GM12891 (cell line): ENCODE data around the gene SPON1.

ENCODE experiments used
- POLR2A ChIP-seq: IDR thresholded peaks from 2 replicates; pipeline ENCODE4 v1.6.1; 2011; ENCODE audit warnings: low read depth, low read length, control low read depth
- TAF1 ChIP-seq: IDR thresholded peaks from 2 replicates; pipeline ENCODE4 v1.6.1; 2011; ENCODE audit warnings: low read depth, low read length, control low read depth

GRCh38 chr11:13972043-13972910, 9.8 kb downstream of the SPON1 start:
- TF ChIP-seq POLR2A = no peak
- TF ChIP-seq TAF1 = no peak
